Tracheal epithelial cell (primary cell): ENCODE results near the gene UBE3A. TPM values are rescaled to one million over a fixed set of nuclear protein-coding genes. Genes with fewer than 3 reads are reported as not detected.

Experiments
- total RNA-seq: library from RNA; depleted of rRNA; stranded (reverse); fragments of >200 nt; gene quantifications from 2 replicates; pipeline ENCODE4 v1.2.1, GENCODE V29; 2014

UBE3A gene
- total RNA-seq: 68.2 and 76.4 TPM in 2 replicates

GRCh38 chr15:25438601-25439368 is at the start of gene UBE3A:
TSS of gene UBE3A (minus strand) at chr15:25439024. CDS start at chr15:25409107, 29,917 bp downstream.

